Activated effector memory CD4-positive, alpha-beta T cell treated with anti-CD3 and anti-CD28 coated beads, Interleukin-2, amount 50 U/mL, for 16 hours (primary cell): ENCODE measurements around the gene PIP5K1B.

ENCODE experiments used
- DNase-seq: peaks from one replicate; pipeline ENCODE4 v3.0.0-alpha.2; 2020

PIP5K1B gene

GRCh38 chr9:68825762-68826472 is 120.9 kb downstream of the PIP5K1B start:
- DNase-seq = no peak

GRCh38 chr9:68827837-68828744 is 123.1 kb downstream of the PIP5K1B start:
- no peak for DNase-seq

- no peak for DNase-seq
Observed at GRCh38 chr9:68832101-68832500, 127.1 kb downstream of the PIP5K1B start.

GRCh38 chr9:68832861-68833518 is 128.0 kb downstream of the PIP5K1B start:
- DNase-seq = no peak

- DNase-seq = no peak
Observed at GRCh38 chr9:68834931-68835520, 130.0 kb downstream of the PIP5K1B start.

- no peak for DNase-seq
Observed at GRCh38 chr9:68836788-68837187, 131.7 kb downstream of the PIP5K1B start.

GRCh38 chr9:68838245-68838644 is 133.2 kb downstream of the PIP5K1B start:
- DNase-seq = no peak

GRCh38 chr9:68841276-68842052 is 136.4 kb downstream of the PIP5K1B start:
- no peak for DNase-seq

- no peak for DNase-seq
Observed at GRCh38 chr9:68842568-68842967, 137.5 kb downstream of the PIP5K1B start.

GRCh38 chr9:68843239-68843638 is 138.2 kb downstream of the PIP5K1B start:
- DNase-seq = no peak

- DNase-seq = no peak
Observed at GRCh38 chr9:68844157-68844556, 139.1 kb downstream of the PIP5K1B start.

GRCh38 chr9:68844631-68845612 is 139.9 kb downstream of the PIP5K1B start:
- DNase-seq = no peak

- no peak for DNase-seq
Observed at GRCh38 chr9:68847765-68848164, 142.7 kb downstream of the PIP5K1B start.

- no peak for DNase-seq
Observed at GRCh38 chr9:68851657-68852056, 146.6 kb downstream of the PIP5K1B start.

GRCh38 chr9:68852941-68853340 is 147.9 kb downstream of the PIP5K1B start:
- no peak for DNase-seq

GRCh38 chr9:68859347-68859746 is 154.3 kb downstream of the PIP5K1B start:
- no peak for DNase-seq

- no peak for DNase-seq
Observed at GRCh38 chr9:68860419-68860818, 155.4 kb downstream of the PIP5K1B start.

GRCh38 chr9:68861436-68861835 is 156.4 kb downstream of the PIP5K1B start:
- DNase-seq = no peak

GRCh38 chr9:68867066-68867465 is 162.0 kb downstream of the PIP5K1B start:
- DNase-seq = no peak

GRCh38 chr9:68869022-68869421 is 164.0 kb downstream of the PIP5K1B start:
- DNase-seq = no peak

- DNase-seq = no peak
Observed at GRCh38 chr9:68870086-68870485, 165.0 kb downstream of the PIP5K1B start.
